Activated naive CD8-positive, alpha-beta T cell treated with anti-CD3 and anti-CD28 coated beads, Interleukin-2, amount 50 U/mL, for 24 hours (primary cell): ENCODE data around the gene CHCT1.
"Not testable (repeated sequence)": the region's sequence is repeated elsewhere in the genome, so short reads cannot be mapped to it uniquely, and the experiment has no call there.

Experiments
- ATAC-seq: fragments of 150-1000 bp; cut with Tn5 transposase; one replicate; pipeline ENCODE4 v1.10.0; 2021
- DNase-seq: peaks from one replicate; pipeline ENCODE4 v3.0.0; 2021
- H3K27ac Mint-ChIP-seq: one replicate; pipeline ENCODE4 v1.8.0; 2021; ENCODE audit warnings: mild to moderate bottlenecking, mixed read lengths
- H3K27me3 Mint-ChIP-seq: one replicate; pipeline ENCODE4 v1.8.0; 2021; ENCODE audit warnings: mixed read lengths
- H3K36me3 Mint-ChIP-seq: one replicate; pipeline ENCODE4 v1.8.0; 2021; ENCODE audit warnings: low read depth, mixed read lengths
- H3K4me1 Mint-ChIP-seq: one replicate; pipeline ENCODE4 v1.8.0; 2021; ENCODE audit warnings: mixed read lengths
- H3K4me3 Mint-ChIP-seq: one replicate; pipeline ENCODE4 v1.8.0; 2021; ENCODE audit warnings: mild to moderate bottlenecking, moderate library complexity, mixed read lengths
- H3K9me3 Mint-ChIP-seq: one replicate; pipeline ENCODE4 v1.8.0; 2021; ENCODE audit warnings: mixed read lengths

CHCT1 gene

GRCh38 chr17:60422162-60422665, at the start of gene CHCT1:
Gene CHCT1 (plus strand): TSS chr17:60422489. CDS start chr17:60422593, 104 bp downstream.
- peaks cover 4% of the 10 kb centered on the region for H3K9me3 Mint-ChIP-seq
- no peaks in the 10 kb centered on the region for H3K36me3 Mint-ChIP-seq
- H3K27ac Mint-ChIP-seq: peak within 1 kb of the TSS; percentile 71
- DNase-seq (no peak), ATAC-seq (no peak)
- H3K4me1 Mint-ChIP-seq: peaks cover 6% of the 10 kb centered on the region
- no peaks in the 10 kb centered on the region for H3K27me3 Mint-ChIP-seq
- peak within 1 kb of the TSS; percentile 73 for H3K4me3 Mint-ChIP-seq

GRCh38 chr17:60372790-60373483, 49.4 kb upstream of the CHCT1 start:
- H3K36me3 Mint-ChIP-seq: no peaks in the 10 kb centered on the region
- H3K27ac Mint-ChIP-seq: no peak overlapping the region
- H3K9me3 Mint-ChIP-seq: no peaks in the 10 kb centered on the region
- H3K4me1 Mint-ChIP-seq: peaks cover 18% of the 10 kb centered on the region
- no peaks in the 10 kb centered on the region for H3K27me3 Mint-ChIP-seq
- DNase-seq (no peak), ATAC-seq (peak; percentile 87)
- H3K4me3 Mint-ChIP-seq: no peak overlapping the region

GRCh38 chr17:60378187-60378586, 44.1 kb upstream of the CHCT1 start:
- not testable (repeated sequence) for H3K27me3 Mint-ChIP-seq, H3K36me3 Mint-ChIP-seq, H3K9me3 Mint-ChIP-seq, H3K4me3 Mint-ChIP-seq, DNase-seq, H3K4me1 Mint-ChIP-seq, H3K27ac Mint-ChIP-seq, ATAC-seq

GRCh38 chr17:60379461-60379860, 42.8 kb upstream of the CHCT1 start:
- H3K4me3 Mint-ChIP-seq, DNase-seq, H3K27ac Mint-ChIP-seq, H3K36me3 Mint-ChIP-seq, H3K9me3 Mint-ChIP-seq, H3K27me3 Mint-ChIP-seq, ATAC-seq: not testable (repeated sequence)
- peaks cover 17% of the 10 kb centered on the region for H3K4me1 Mint-ChIP-seq

- ATAC-seq (no peak), DNase-seq (no peak)
- no peak overlapping the region for H3K4me3 Mint-ChIP-seq
- no peaks in the 10 kb centered on the region for H3K9me3 Mint-ChIP-seq
- H3K27me3 Mint-ChIP-seq: no peaks in the 10 kb centered on the region
- no peak overlapping the region for H3K27ac Mint-ChIP-seq
- peaks cover 29% of the 10 kb centered on the region for H3K4me1 Mint-ChIP-seq
- H3K36me3 Mint-ChIP-seq: no peaks in the 10 kb centered on the region
These were observed 40.3 kb upstream of the CHCT1 start for GRCh38 chr17:60381958-60382357.

- Mint-ChIP-seq H3K9me3 (no peaks in the 10 kb centered on the region), H3K4me1 (peaks cover 29% of the 10 kb centered on the region), H3K27me3 (no peaks in the 10 kb centered on the region), H3K27ac (no peak overlapping the region), H3K36me3 (no peaks in the 10 kb centered on the region), H3K4me3 (no peak overlapping the region)
- ATAC-seq (no peak), DNase-seq (no peak)
These were observed 38.9 kb upstream of the CHCT1 start for GRCh38 chr17:60383379-60383778.

- not testable (repeated sequence) for ATAC-seq, DNase-seq, H3K36me3 Mint-ChIP-seq, H3K9me3 Mint-ChIP-seq, H3K27ac Mint-ChIP-seq, H3K4me3 Mint-ChIP-seq, H3K27me3 Mint-ChIP-seq
- peaks cover 37% of the 10 kb centered on the region for H3K4me1 Mint-ChIP-seq
These were observed 37.4 kb upstream of the CHCT1 start for GRCh38 chr17:60384921-60385320.

GRCh38 chr17:60386147-60387058, 35.9 kb upstream of the CHCT1 start:
- Mint-ChIP-seq H3K4me1 (peaks cover 51% of the 10 kb centered on the region), H3K27me3 (no peaks in the 10 kb centered on the region), H3K27ac (no peak overlapping the region), H3K4me3 (no peak overlapping the region), H3K36me3 (peaks cover 2% of the 10 kb centered on the region), H3K9me3 (no peaks in the 10 kb centered on the region)
- DNase-seq (no peak), ATAC-seq (no peak)

GRCh38 chr17:60387666-60388065, 34.6 kb upstream of the CHCT1 start:
- no peaks in the 10 kb centered on the region for H3K27me3 Mint-ChIP-seq
- H3K4me1 Mint-ChIP-seq: peaks cover 52% of the 10 kb centered on the region
- DNase-seq (no peak), ATAC-seq (no peak)
- H3K36me3 Mint-ChIP-seq: peaks cover 2% of the 10 kb centered on the region
- no peak overlapping the region for H3K27ac Mint-ChIP-seq
- no peak overlapping the region for H3K4me3 Mint-ChIP-seq
- no peaks in the 10 kb centered on the region for H3K9me3 Mint-ChIP-seq

GRCh38 chr17:60388742-60389141, 33.5 kb upstream of the CHCT1 start:
- no peak overlapping the region for H3K27ac Mint-ChIP-seq
- H3K4me3 Mint-ChIP-seq: no peak overlapping the region
- H3K27me3 Mint-ChIP-seq: no peaks in the 10 kb centered on the region
- H3K4me1 Mint-ChIP-seq: peaks cover 60% of the 10 kb centered on the region
- H3K9me3 Mint-ChIP-seq: no peaks in the 10 kb centered on the region
- ATAC-seq (no peak), DNase-seq (no peak)
- peaks cover 2% of the 10 kb centered on the region for H3K36me3 Mint-ChIP-seq

GRCh38 chr17:60390186-60390585, 32.1 kb upstream of the CHCT1 start:
- ATAC-seq (no peak), DNase-seq (no peak)
- H3K4me3 Mint-ChIP-seq: peak overlapping the region; percentile 88
- H3K27me3 Mint-ChIP-seq: no peaks in the 10 kb centered on the region
- H3K27ac Mint-ChIP-seq: no peak overlapping the region
- no peaks in the 10 kb centered on the region for H3K9me3 Mint-ChIP-seq
- H3K4me1 Mint-ChIP-seq: peaks cover 58% of the 10 kb centered on the region
- peaks cover 2% of the 10 kb centered on the region for H3K36me3 Mint-ChIP-seq

- Mint-ChIP-seq H3K4me3 (peak overlapping the region; percentile 88), H3K9me3 (no peaks in the 10 kb centered on the region), H3K27me3 (no peaks in the 10 kb centered on the region), H3K27ac (peak overlapping the region; percentile 93), H3K4me1 (peaks cover 58% of the 10 kb centered on the region), H3K36me3 (peaks cover 2% of the 10 kb centered on the region)
- no peak for ATAC-seq
- DNase-seq: peak; percentile 41
These were observed 31.3 kb upstream of the CHCT1 start for GRCh38 chr17:60390925-60391470.

- Mint-ChIP-seq H3K9me3 (no peaks in the 10 kb centered on the region), H3K36me3 (peaks cover 2% of the 10 kb centered on the region), H3K27me3 (no peaks in the 10 kb centered on the region), H3K27ac (peak overlapping the region; percentile 93), H3K4me1 (peaks cover 55% of the 10 kb centered on the region), H3K4me3 (peak overlapping the region; percentile 88)
- ATAC-seq: peak; percentile 37
- DNase-seq: no peak
These were observed 30.7 kb upstream of the CHCT1 start for GRCh38 chr17:60391471-60392041.

- peak; percentile 92 for ATAC-seq
- H3K4me3 Mint-ChIP-seq: peak within 1 kb of the TSS; percentile 88
- H3K36me3 Mint-ChIP-seq: peaks cover 2% of the 10 kb centered on the region
- H3K27ac Mint-ChIP-seq: peak within 1 kb of the TSS; percentile 93
- no peaks in the 10 kb centered on the region for H3K9me3 Mint-ChIP-seq
- H3K4me1 Mint-ChIP-seq: peaks cover 54% of the 10 kb centered on the region
- DNase-seq: peak; percentile 99
- H3K27me3 Mint-ChIP-seq: no peaks in the 10 kb centered on the region
These were observed 30.0 kb upstream of the CHCT1 start, which contains the start of gene USP32 for GRCh38 chr17:60392042-60392844. Gene USP32 (minus strand): TSS chr17:60392133. CDS start chr17:60391939, 194 bp downstream.
